HEK293 (cell line): ENCODE data around the gene SEZ6L.

Experiments
- CTCF ChIA-PET: fragments of 350-600 bp; formaldehyde crosslinking; extraction: SDS; loops from one replicate; lab custom pipeline; 2021; ENCODE audit warnings: antibody characterized with exemption; lab: Yijun Ruan, JAX
- POLR2A ChIA-PET: fragments of 300-600 bp; formaldehyde crosslinking; extraction: SDS; loops from one replicate; lab custom pipeline; 2020; ENCODE audit warnings: antibody characterized with exemption, inconsistent platforms; lab: Yijun Ruan, JAX
- H3K27ac ChIP-seq: fragments of 200-500 bp; sonication (Bioruptor generic); 2 replicates; pipeline ENCODE4 v1.5.1; 2014; ENCODE audit warnings: low read depth, low read length, control low read depth, inconsistent platforms; ENCODE audit errors: extremely low read depth
- H3K36me3 ChIP-seq, 2 experiments: fragments of 200-500 bp in 1 of 2; sonication (Bioruptor generic) in 1 of 2; 1 replicate in 1 of 2; 2 replicates in 1 of 2; pipeline ENCODE4 v1.5.1; 2014 to 2017; ENCODE audit warnings: inconsistent platforms in 2 of 2, low read length in 2 of 2; ENCODE audit not compliant: control insufficient read depth in 2 of 2, insufficient read depth in 1 of 2
- H3K4me1 ChIP-seq: fragments of 200-500 bp; sonication (Bioruptor generic); 2 replicates; pipeline ENCODE4 v1.5.1; 2014; ENCODE audit warnings: mild to moderate bottlenecking, low read length, inconsistent platforms; ENCODE audit not compliant: control insufficient read depth, insufficient read depth
- H3K4me3 ChIP-seq: 2 replicates; pipeline ENCODE4 v1.5.1; 2011; ENCODE audit warnings: low read depth, mild to moderate bottlenecking, control low read depth, low read length, moderate library complexity
- H3K9me3 ChIP-seq: fragments of 200-500 bp; sonication (Bioruptor generic); 2 replicates; pipeline ENCODE4 v1.5.1; 2014; ENCODE audit warnings: low read depth, low read length, inconsistent platforms; ENCODE audit not compliant: control insufficient read depth, insufficient read depth
- BCL11A ChIP-seq: fragments of 450-650 bp; formaldehyde crosslinking; IDR thresholded peaks from 2 replicates; pipeline ENCODE4 v1.5.1; 2016; ENCODE audit warnings: low read depth, missing biosample characterization, missing genetic modification characterization
- EGR2 ChIP-seq: fragments of 450-650 bp; formaldehyde crosslinking; IDR thresholded peaks from 2 replicates; pipeline ENCODE4 v1.5.1; 2016; ENCODE audit warnings: low read depth, missing biosample characterization, missing genetic modification characterization
- GLI2 ChIP-seq: fragments of 450-650 bp; formaldehyde crosslinking; IDR thresholded peaks from 2 replicates; pipeline ENCODE4; 2017; ENCODE audit warnings: missing biosample characterization, missing genetic modification characterization, low read depth, borderline replicate concordance
- GLIS1 ChIP-seq: fragments of 450-650 bp; formaldehyde crosslinking; IDR thresholded peaks from 2 replicates; pipeline ENCODE4 v1.5.1; 2016; ENCODE audit warnings: missing biosample characterization, missing genetic modification characterization
- KLF16 ChIP-seq: fragments of 450-650 bp; formaldehyde crosslinking; IDR thresholded peaks from 2 replicates; pipeline ENCODE4 v1.5.1; 2017; ENCODE audit warnings: missing biosample characterization, missing genetic modification characterization
- OVOL3 ChIP-seq: fragments of 450-650 bp; formaldehyde crosslinking; IDR thresholded peaks from 2 replicates; pipeline ENCODE4 v1.5.1; 2016; ENCODE audit warnings: missing biosample characterization, missing genetic modification characterization
- PRDM1 ChIP-seq: fragments of 450-650 bp; formaldehyde crosslinking; IDR thresholded peaks from 2 replicates; pipeline ENCODE4; 2016; ENCODE audit warnings: missing biosample characterization, missing genetic modification characterization
- SCRT2 ChIP-seq: fragments of 450-650 bp; formaldehyde crosslinking; IDR thresholded peaks from 2 replicates; pipeline ENCODE4 v1.5.1; 2016; ENCODE audit warnings: missing biosample characterization, missing genetic modification characterization
- SETDB1 ChIP-seq: IDR thresholded peaks from one replicate; pipeline ENCODE4 v1.6.1; 2017; ENCODE audit warnings: mild to moderate bottlenecking, low read length, moderate library complexity, mixed read lengths; ENCODE audit not compliant: insufficient read length
- TRIM28 ChIP-seq: IDR thresholded peaks from 2 replicates; pipeline ENCODE4 v1.6.1; 2011; ENCODE audit warnings: low read length, control low read depth, borderline replicate concordance
- ZBTB7A ChIP-seq: fragments of 450-650 bp; formaldehyde crosslinking; IDR thresholded peaks from 2 replicates; pipeline ENCODE4 v1.5.1; 2016; ENCODE audit warnings: low read depth, missing biosample characterization, missing genetic modification characterization
- ZNF114 ChIP-seq: fragments of 450-650 bp; formaldehyde crosslinking; IDR thresholded peaks from 2 replicates; pipeline ENCODE4 v1.5.0; 2017; ENCODE audit warnings: missing biosample characterization, missing genetic modification characterization
- ZNF157 ChIP-seq: fragments of 450-650 bp; formaldehyde crosslinking; IDR thresholded peaks from 2 replicates; pipeline ENCODE4 v1.5.1; 2016; ENCODE audit warnings: missing biosample characterization, missing genetic modification characterization
- ZNF19 ChIP-seq: fragments of 450-650 bp; formaldehyde crosslinking; IDR thresholded peaks from 2 replicates; pipeline ENCODE4; 2016; ENCODE audit warnings: missing biosample characterization, missing genetic modification characterization, low read depth
- ZNF223 ChIP-seq: fragments of 450-650 bp; formaldehyde crosslinking; IDR thresholded peaks from 2 replicates; pipeline ENCODE4 v1.5.1; 2016; ENCODE audit warnings: missing biosample characterization, missing genetic modification characterization
- ZNF266 ChIP-seq: fragments of 450-650 bp; formaldehyde crosslinking; IDR thresholded peaks from 2 replicates; pipeline ENCODE4 v1.5.1; 2016; ENCODE audit warnings: missing biosample characterization, missing genetic modification characterization, low read depth
- ZNF274 ChIP-seq, 2 experiments: fragments of 200-500 bp in 1 of 2; fragments of 450-650 bp in 1 of 2; sonication (Bioruptor generic) in 1 of 2; formaldehyde crosslinking in 1 of 2; IDR thresholded peaks; 2 replicates each; pipeline versions ENCODE4 v1.5.1 to v1.6.1; 2014 to 2016; ENCODE audit warnings: borderline replicate concordance in 1 of 2, inconsistent platforms in 1 of 2, low read length in 1 of 2, missing biosample characterization in 1 of 2, missing genetic modification characterization in 1 of 2
- ZNF302 ChIP-seq: fragments of 450-650 bp; formaldehyde crosslinking; IDR thresholded peaks from 2 replicates; pipeline ENCODE4 v1.5.1; 2016; ENCODE audit warnings: missing biosample characterization, missing genetic modification characterization, low read depth
- ZNF366 ChIP-seq: fragments of 450-650 bp; formaldehyde crosslinking; conservative IDR thresholded peaks from 2 replicates; pipeline ENCODE4 v1.5.1; 2016; ENCODE audit warnings: missing biosample characterization, missing genetic modification characterization
- ZNF521 ChIP-seq: fragments of 450-650 bp; formaldehyde crosslinking; IDR thresholded peaks from 2 replicates; pipeline ENCODE4 v1.5.1; 2017; ENCODE audit warnings: missing biosample characterization, mild to moderate bottlenecking, missing genetic modification characterization
- ZNF571 ChIP-seq: fragments of 450-650 bp; formaldehyde crosslinking; IDR thresholded peaks from 2 replicates; pipeline ENCODE4 v1.5.0; 2017; ENCODE audit warnings: missing biosample characterization, missing genetic modification characterization
- ZNF621 ChIP-seq: fragments of 450-650 bp; formaldehyde crosslinking; IDR thresholded peaks from 2 replicates; pipeline ENCODE4 v1.5.1; 2017; ENCODE audit warnings: missing biosample characterization, missing genetic modification characterization
- ZNF624 ChIP-seq: fragments of 450-650 bp; formaldehyde crosslinking; IDR thresholded peaks from 2 replicates; pipeline ENCODE4 v1.5.1; 2017; ENCODE audit warnings: missing biosample characterization, missing genetic modification characterization
- ZNF785 ChIP-seq: fragments of 450-650 bp; formaldehyde crosslinking; IDR thresholded peaks from 2 replicates; pipeline ENCODE4 v1.5.1; 2016; ENCODE audit warnings: missing biosample characterization, missing genetic modification characterization
- ZNF830 ChIP-seq: fragments of 450-650 bp; IDR thresholded peaks from 2 replicates; pipeline ENCODE4 v1.5.0; 2018; ENCODE audit warnings: missing biosample characterization, missing genetic modification characterization, low read depth, mild to moderate bottlenecking, moderate library complexity
- TF ChIP-seq, protein P1 (sequence below): fragments of 450-650 bp; IDR thresholded peaks from 2 replicates; pipeline ENCODE4 v1.5.1; 2018; ENCODE audit warnings: missing biosample characterization, missing genetic modification characterization
- TF ChIP-seq, protein P2 (sequence below): IDR thresholded peaks from 2 replicates; pipeline ENCODE4 v1.6.1; 2011; ENCODE audit warnings: mild to moderate bottlenecking, low read depth, low read length, borderline replicate concordance
- TF ChIP-seq, protein P3 (sequence below): fragments of 450-650 bp; formaldehyde crosslinking; optimal IDR thresholded peaks from 2 replicates; pipeline ENCODE3; 2016; ENCODE audit warnings: missing biosample characterization, mild to moderate bottlenecking, missing genetic modification characterization
- TF ChIP-seq, protein P4 (sequence below): fragments of 450-650 bp; formaldehyde crosslinking; IDR thresholded peaks from 2 replicates; pipeline ENCODE4 v1.5.1; 2016; ENCODE audit warnings: missing biosample characterization, missing genetic modification characterization

SEZ6L gene

DNA sequence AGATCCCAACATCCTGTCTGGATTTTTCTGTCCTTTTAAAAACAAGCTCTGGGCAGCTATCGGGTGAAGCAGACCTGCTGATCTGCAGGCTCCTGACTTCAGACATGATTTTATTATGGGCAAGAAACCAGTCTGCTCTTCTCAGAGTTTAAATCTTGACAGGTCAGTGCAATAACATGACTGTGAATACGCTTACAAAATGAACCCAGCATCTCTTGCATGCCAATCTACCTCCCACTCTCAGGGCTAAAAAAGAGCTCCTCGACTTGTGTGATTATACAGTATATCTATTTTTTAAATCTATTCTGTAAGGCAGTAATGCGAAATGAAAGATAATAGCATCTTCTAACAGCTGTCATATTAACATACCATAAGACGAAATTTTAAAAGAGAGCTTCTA is 241.1 kb downstream of the SEZ6L start:
- CTCF ChIA-PET = interaction anchor here (1.1 to 2.1 kb wide), 2 partner anchors 45 to 51 kb away, joined by 5 to 20 read pairs; no protein-coding TSS in a partner anchor
- TF ChIP-seq ZNF274 (IDR thresholded peaks at IDR 0.05; ENCODE audit: low read length) (no peak), ZNF274 (tag by site-specific recombination; IDR thresholded peaks at IDR 0.05; ENCODE audit: borderline replicate concordance) (no peak), ZNF19 (tag by site-specific recombination) (no peak), GLI2 (tag by site-specific recombination) (no peak), ZNF266 (no peak), ZNF223 (tag by site-specific recombination) (no peak), ZNF785 (tag by site-specific recombination) (no peak), ZNF621 (tag by site-specific recombination) (no peak)
- POLR2A ChIA-PET = no interaction called here

DNA sequence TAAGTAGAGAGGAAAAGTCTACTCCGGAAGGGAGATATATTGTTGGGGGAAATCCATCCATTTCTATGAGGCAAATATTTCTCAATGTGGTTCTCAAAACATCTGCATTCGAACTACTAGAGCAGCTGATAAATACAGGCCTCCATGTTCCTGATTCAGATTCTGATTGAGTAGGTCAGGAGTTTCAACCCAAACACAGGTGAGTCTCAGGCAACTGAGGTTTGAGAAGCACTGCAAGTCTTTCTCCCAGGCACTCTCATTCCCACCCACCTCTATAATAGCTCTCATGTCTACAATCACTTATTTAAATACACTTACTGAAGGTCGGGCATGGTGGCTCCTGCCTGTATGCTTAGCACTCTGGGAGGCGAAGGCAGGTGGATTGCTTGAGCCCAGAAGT is 245.1 kb downstream of the SEZ6L start:
- H3K36me3 ChIP-seq = no peaks in the 10 kb centered on the region
- ChIA-PET CTCF (interaction anchor here (0.6 to 1.8 kb wide), 4 partner anchors 9 to 63 kb away, joined by 3 to 12 read pairs (median 4); no protein-coding TSS in a partner anchor), POLR2A (interaction anchor here (1.4 kb wide), 1 partner anchor 70 kb away, joined by 4 read pairs; the partner anchor contains the start of genes HPS4 and SRRD)
- no peak overlapping the region for H3K4me3 ChIP-seq
- no peak overlapping the region for H3K27ac ChIP-seq
- no peaks in the 10 kb centered on the region for H3K9me3 ChIP-seq
- no peaks in the 10 kb centered on the region for H3K4me1 ChIP-seq
- TF ChIP-seq BCL11A = no peak
- no peak for TF ChIP-seq ZNF157 (tag by site-specific recombination)
- TF ChIP-seq KLF16 (tag by site-specific recombination) = no peak
- no peak for TF ChIP-seq ZNF366 (tag by site-specific recombination)
- no peak for TF ChIP-seq ZNF830 (tag by site-specific recombination)
- TF ChIP-seq, protein P1, sequence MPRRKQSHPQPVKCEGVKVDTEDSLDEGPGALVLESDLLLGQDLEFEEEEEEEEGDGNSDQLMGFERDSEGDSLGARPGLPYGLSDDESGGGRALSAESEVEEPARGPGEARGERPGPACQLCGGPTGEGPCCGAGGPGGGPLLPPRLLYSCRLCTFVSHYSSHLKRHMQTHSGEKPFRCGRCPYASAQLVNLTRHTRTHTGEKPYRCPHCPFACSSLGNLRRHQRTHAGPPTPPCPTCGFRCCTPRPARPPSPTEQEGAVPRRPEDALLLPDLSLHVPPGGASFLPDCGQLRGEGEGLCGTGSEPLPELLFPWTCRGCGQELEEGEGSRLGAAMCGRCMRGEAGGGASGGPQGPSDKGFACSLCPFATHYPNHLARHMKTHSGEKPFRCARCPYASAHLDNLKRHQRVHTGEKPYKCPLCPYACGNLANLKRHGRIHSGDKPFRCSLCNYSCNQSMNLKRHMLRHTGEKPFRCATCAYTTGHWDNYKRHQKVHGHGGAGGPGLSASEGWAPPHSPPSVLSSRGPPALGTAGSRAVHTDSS (tag by site-specific recombination) = no peak
- no peak for TF ChIP-seq ZNF571 (tag by site-specific recombination)
- TF ChIP-seq OVOL3 (tag by site-specific recombination) = no peak
- no peak for TF ChIP-seq ZNF223 (tag by site-specific recombination)

More for the DNA sequence above, 241.1 kb downstream of the SEZ6L start:
- no peaks in the 10 kb centered on the region for H3K36me3 ChIP-seq
- H3K9me3 ChIP-seq = no peaks in the 10 kb centered on the region
- no peak overlapping the region for H3K4me3 ChIP-seq
- H3K27ac ChIP-seq = no peak overlapping the region
- no peaks in the 10 kb centered on the region for H3K4me1 ChIP-seq

DNA sequence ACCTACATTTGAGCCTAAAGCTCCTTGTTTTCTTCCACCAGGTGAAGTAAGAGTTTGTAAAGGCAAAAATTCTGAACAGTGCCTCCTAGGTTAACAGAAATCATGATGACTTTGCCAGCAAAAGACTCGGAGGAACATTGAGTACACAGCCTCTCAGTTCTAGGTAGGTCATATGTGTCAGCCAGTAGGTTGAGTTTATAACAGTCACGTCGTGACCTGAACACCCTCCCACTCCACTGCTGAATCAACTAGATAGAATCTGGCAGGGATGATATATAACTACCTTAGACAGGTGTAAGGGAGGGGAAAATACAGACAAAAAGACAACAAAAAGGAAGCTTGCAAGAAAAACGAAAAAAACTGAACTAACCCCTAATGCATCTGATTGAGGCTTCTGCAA is 247.0 kb downstream of the SEZ6L start:
- ChIA-PET POLR2A (interaction anchor here (0.8 to 1.9 kb wide), 3 partner anchors 11 to 67 kb away, joined by 3 to 10 read pairs (median 4); partner anchors contain the start of genes HPS4 and SRRD), CTCF (interaction anchor here (0.6 to 3.0 kb wide), 10 partner anchors 9 to 1582 kb away, joined by 3 to 18 read pairs (median 4); no protein-coding TSS in a partner anchor)
- TF ChIP-seq TRIM28 (no peak), ZNF521 (tag by site-specific recombination) (no peak), SETDB1 (no peak), EGR2 (no peak), PRDM1 (tag by site-specific recombination) (no peak), ZNF624 (tag by site-specific recombination) (no peak), ZNF19 (tag by site-specific recombination) (no peak), ZNF302 (tag by site-specific recombination) (no peak), ZNF114 (tag by site-specific recombination) (no peak), SCRT2 (tag by site-specific recombination) (no peak), ZBTB7A (no peak), GLIS1 (no peak)
- TF ChIP-seq, protein P2, sequence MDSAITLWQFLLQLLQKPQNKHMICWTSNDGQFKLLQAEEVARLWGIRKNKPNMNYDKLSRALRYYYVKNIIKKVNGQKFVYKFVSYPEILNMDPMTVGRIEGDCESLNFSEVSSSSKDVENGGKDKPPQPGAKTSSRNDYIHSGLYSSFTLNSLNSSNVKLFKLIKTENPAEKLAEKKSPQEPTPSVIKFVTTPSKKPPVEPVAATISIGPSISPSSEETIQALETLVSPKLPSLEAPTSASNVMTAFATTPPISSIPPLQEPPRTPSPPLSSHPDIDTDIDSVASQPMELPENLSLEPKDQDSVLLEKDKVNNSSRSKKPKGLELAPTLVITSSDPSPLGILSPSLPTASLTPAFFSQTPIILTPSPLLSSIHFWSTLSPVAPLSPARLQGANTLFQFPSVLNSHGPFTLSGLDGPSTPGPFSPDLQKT = no peak
- TF ChIP-seq, protein P3, sequence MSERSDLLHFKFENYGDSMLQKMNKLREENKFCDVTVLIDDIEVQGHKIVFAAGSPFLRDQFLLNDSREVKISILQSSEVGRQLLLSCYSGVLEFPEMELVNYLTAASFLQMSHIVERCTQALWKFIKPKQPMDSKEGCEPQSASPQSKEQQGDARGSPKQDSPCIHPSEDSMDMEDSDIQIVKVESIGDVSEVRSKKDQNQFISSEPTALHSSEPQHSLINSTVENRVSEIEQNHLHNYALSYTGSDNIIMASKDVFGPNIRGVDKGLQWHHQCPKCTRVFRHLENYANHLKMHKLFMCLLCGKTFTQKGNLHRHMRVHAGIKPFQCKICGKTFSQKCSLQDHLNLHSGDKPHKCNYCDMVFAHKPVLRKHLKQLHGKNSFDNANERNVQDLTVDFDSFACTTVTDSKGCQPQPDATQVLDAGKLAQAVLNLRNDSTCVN (tag by site-specific recombination) = no peak
- TF ChIP-seq, protein P4, sequence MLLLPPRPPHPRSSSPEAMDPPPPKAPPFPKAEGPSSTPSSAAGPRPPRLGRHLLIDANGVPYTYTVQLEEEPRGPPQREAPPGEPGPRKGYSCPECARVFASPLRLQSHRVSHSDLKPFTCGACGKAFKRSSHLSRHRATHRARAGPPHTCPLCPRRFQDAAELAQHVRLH = no peak
- H3K4me3 ChIP-seq = no peak overlapping the region
- H3K4me1 ChIP-seq = no peaks in the 10 kb centered on the region
- H3K36me3 ChIP-seq = no peaks in the 10 kb centered on the region
- no peak overlapping the region for H3K27ac ChIP-seq
- no peaks in the 10 kb centered on the region for H3K9me3 ChIP-seq
